D721Med (cell line): ENCODE data around the gene CD37.

ENCODE experiments used
- DNase-seq: peaks from one replicate; pipeline ENCODE4 v3.0.0; 2011; ENCODE audit warnings: low spot score; ENCODE audit not compliant: insufficient read length
- FAIRE-seq: peaks from 2 replicates; lab custom pipeline; 2011; peaks lifted over from hg19 to GRCh38; lab: Jason Lieb, UNC
- CTCF ChIP-seq: IDR thresholded peaks from 2 replicates; pipeline ENCODE4 v1.5.1; 2012; ENCODE audit warnings: mild to moderate bottlenecking, control low read depth; ENCODE audit not compliant: insufficient read depth; ENCODE audit errors: missing control alignments

Gene CD37

GRCh38 chr19:49333418-49333805 lies 1.8 kb upstream of the CD37 start:
- DNase-seq = no peak
- no peak for TF ChIP-seq CTCF
- FAIRE-seq = no peak

- FAIRE-seq (no peak), DNase-seq (no peak)
- TF ChIP-seq CTCF = no peak
These were observed 1.4 kb upstream of the CD37 start for GRCh38 chr19:49333811-49334288.

GRCh38 chr19:49335784-49336481 lies 727 bp downstream of the CD37 start:
- TF ChIP-seq CTCF = no peak
- no peak for FAIRE-seq
- DNase-seq = no peak

- FAIRE-seq = no peak
- no peak for TF ChIP-seq CTCF
- DNase-seq = no peak
These were observed 1.5 kb downstream of the CD37 start for GRCh38 chr19:49336482-49337266.

GRCh38 chr19:49337267-49338022 lies 2.2 kb downstream of the CD37 start:
- DNase-seq (no peak), FAIRE-seq (no peak)
- no peak for TF ChIP-seq CTCF

- DNase-seq = no peak
- FAIRE-seq = no peak
These were observed 2.9 kb downstream of the CD37 start for GRCh38 chr19:49338023-49338677.

More at GRCh38 chr19:49338023-49338677, 2.9 kb downstream of the CD37 start:
- TF ChIP-seq CTCF = no peak
